Measurements from ENCODE around the gene ME1.

ME1 gene

GRCh38 chr6:83226517-83226916 is 204.3 kb downstream of the ME1 start:
- no peak for TF ChIP-seq CTCF (IDR thresholded peaks at IDR 0.05; ENCODE audit: low read depth, low read length)
- H3K4me3 ChIP-seq (ENCODE audit: low read depth, low read length), result no peak overlapping the region
- in situ Hi-C loops (cut with HindIII; ENCODE audit: low sequenced_read_pairs), result no loop called here
- DNase-seq (ENCODE audit: low read depth, low spot score), result peak; percentile 25

GRCh38 chr6:83221889-83222479 is 208.9 kb downstream of the ME1 start:
- DNase-seq (ENCODE audit: low read depth, low spot score), result peak; percentile 61
- H3K4me3 ChIP-seq (ENCODE audit: low read depth, low read length), result no peak overlapping the region
- peak; percentile 37 for TF ChIP-seq CTCF (IDR thresholded peaks at IDR 0.05; ENCODE audit: low read depth, low read length)
- in situ Hi-C loops (cut with HindIII; ENCODE audit: low sequenced_read_pairs), result no loop called here

- in situ Hi-C loops (cut with HindIII; ENCODE audit: low sequenced_read_pairs), result no loop called here
- no peak for DNase-seq (ENCODE audit: low read depth, low spot score)
These were observed 209.6 kb downstream of the ME1 start for GRCh38 chr6:83221276-83221675.

GRCh38 chr6:83220121-83220520 is 210.7 kb downstream of the ME1 start:
- TF ChIP-seq CTCF (IDR thresholded peaks at IDR 0.05; ENCODE audit: low read depth, low read length), result no peak
- no peak for DNase-seq (ENCODE audit: low read depth, low spot score)
- in situ Hi-C loops (cut with HindIII; ENCODE audit: low sequenced_read_pairs), result no loop called here
- no peak overlapping the region for H3K4me3 ChIP-seq (ENCODE audit: low read depth, low read length)

More at GRCh38 chr6:83221276-83221675, 209.6 kb downstream of the ME1 start:
- H3K4me3 ChIP-seq (ENCODE audit: low read depth, low read length), result no peak overlapping the region
- no peak for TF ChIP-seq CTCF (IDR thresholded peaks at IDR 0.05; ENCODE audit: low read depth, low read length)

- no peak overlapping the region for H3K4me3 ChIP-seq (ENCODE audit: low read depth, low read length)
- DNase-seq (ENCODE audit: low read depth, low spot score), result no peak
- in situ Hi-C loops (cut with HindIII; ENCODE audit: low sequenced_read_pairs), result no loop called here
- TF ChIP-seq CTCF (IDR thresholded peaks at IDR 0.05; ENCODE audit: low read depth, low read length), result no peak
These were observed 212.2 kb downstream of the ME1 start for GRCh38 chr6:83218646-83219045.

- no peak for TF ChIP-seq CTCF (IDR thresholded peaks at IDR 0.05; ENCODE audit: low read depth, low read length)
- in situ Hi-C loops (cut with HindIII; ENCODE audit: low sequenced_read_pairs), result no loop called here
- no peak for DNase-seq (ENCODE audit: low read depth, low spot score)
- no peak overlapping the region for H3K4me3 ChIP-seq (ENCODE audit: low read depth, low read length)
These were observed 214.0 kb downstream of the ME1 start for GRCh38 chr6:83216806-83217205.
